Astrocyte (in vitro differentiated cells and primary cell): ENCODE data around the gene ERC1. TPM values are rescaled to one million over a fixed set of nuclear protein-coding genes. Genes with fewer than 3 reads are reported as not detected.

Source experiments
- DNase-seq: peaks from one replicate; pipeline ENCODE4 v3.0.0-alpha.2; 2010; ENCODE audit warnings: low read depth
- FAIRE-seq: peaks from 2 replicates; lab custom pipeline; 2011; peaks lifted over from hg19 to GRCh38; lab: Jason Lieb, UNC
- H2AFZ ChIP-seq: 2 replicates; pipeline ENCODE4 v1.6.0; 2012; ENCODE audit warnings: low read depth, low read length, inconsistent platforms
- H3K27ac ChIP-seq: 2 replicates; pipeline ENCODE4 v1.5.1; 2011; ENCODE audit warnings: low read depth, low read length, inconsistent platforms
- H3K27me3 ChIP-seq: 2 replicates; pipeline ENCODE4 v1.6.0; 2011; ENCODE audit warnings: low read length, inconsistent platforms; ENCODE audit not compliant: insufficient read depth
- H3K36me3 ChIP-seq: 2 replicates; pipeline ENCODE4 v1.5.1; 2011; ENCODE audit warnings: low read length, inconsistent platforms; ENCODE audit not compliant: insufficient read depth
- H3K4me1 ChIP-seq: 2 replicates; pipeline ENCODE4 v1.5.1; 2011; ENCODE audit warnings: low read length, inconsistent platforms; ENCODE audit not compliant: insufficient read depth
- H3K4me2 ChIP-seq: 2 replicates; pipeline ENCODE4 v1.6.0; 2012; ENCODE audit warnings: low read length, inconsistent platforms
- H3K4me3 ChIP-seq: 2 replicates; pipeline ENCODE4 v1.5.1; 2011; ENCODE audit warnings: low read depth, mild to moderate bottlenecking, low read length, inconsistent platforms; ENCODE audit not compliant: insufficient read depth
- H3K79me2 ChIP-seq: 2 replicates; pipeline ENCODE4 v1.6.0; 2012; ENCODE audit warnings: mild to moderate bottlenecking, low read length, inconsistent platforms; ENCODE audit not compliant: insufficient read depth
- H3K9ac ChIP-seq: 2 replicates; pipeline ENCODE4 v1.6.0; 2012; ENCODE audit warnings: mild to moderate bottlenecking, low read length, inconsistent platforms
- H3K9me3 ChIP-seq: 2 replicates; pipeline ENCODE4 v1.5.1; 2012; ENCODE audit warnings: low read depth, mild to moderate bottlenecking, low read length, inconsistent platforms; ENCODE audit not compliant: insufficient read depth
- H4K20me1 ChIP-seq: 2 replicates; pipeline ENCODE4 v1.6.0; 2012; ENCODE audit warnings: low read length, inconsistent platforms; ENCODE audit not compliant: insufficient read depth
- H3K27ac Mint-ChIP-seq: one replicate; pipeline ENCODE4 v1.8.0; 2021; ENCODE audit warnings: mild to moderate bottlenecking, mixed read lengths; ENCODE audit not compliant: unreplicated experiment
- H3K27me3 Mint-ChIP-seq: one replicate; pipeline ENCODE4 v1.8.0; 2021; ENCODE audit warnings: low read depth, mixed read lengths; ENCODE audit not compliant: unreplicated experiment
- H3K36me3 Mint-ChIP-seq: one replicate; pipeline ENCODE4 v1.8.0; 2021; ENCODE audit warnings: low read depth, mixed read lengths; ENCODE audit not compliant: unreplicated experiment
- H3K4me1 Mint-ChIP-seq: one replicate; pipeline ENCODE4 v1.8.0; 2021; ENCODE audit warnings: low read depth, mixed read lengths; ENCODE audit not compliant: unreplicated experiment
- H3K4me3 Mint-ChIP-seq: one replicate; pipeline ENCODE4 v1.8.0; 2021; ENCODE audit warnings: mild to moderate bottlenecking, moderate library complexity, mixed read lengths; ENCODE audit not compliant: unreplicated experiment
- H3K9me3 Mint-ChIP-seq: one replicate; pipeline ENCODE4 v1.8.0; 2021; ENCODE audit warnings: mild to moderate bottlenecking, mixed read lengths; ENCODE audit not compliant: unreplicated experiment
- EZH2 ChIP-seq: IDR thresholded peaks from 2 replicates; pipeline ENCODE4 v1.6.1; 2012; ENCODE audit warnings: mild to moderate bottlenecking, low read length, inconsistent platforms; ENCODE audit not compliant: insufficient read depth
- total RNA-seq: library from RNA; stranded (reverse); gene quantifications from 2 replicates; pipeline ENCODE4 v1.2.1, GENCODE V29; 2021
- TF ChIP-seq, protein P1 (sequence below): IDR thresholded peaks from 2 replicates; pipeline ENCODE4 v1.5.1; 2011; ENCODE audit warnings: low read depth, mild to moderate bottlenecking, inconsistent platforms, low read length, moderate library complexity; ENCODE audit not compliant: insufficient read depth

ERC1 gene
- total RNA-seq, 1 donor from 2014 or later: 67.1 TPM

GRCh38 chr12:1350934-1351240, 359.9 kb downstream of the ERC1 start:
- Histone ChIP-seq H2AFZ (no peak overlapping the region), H3K27ac (peak overlapping the region; percentile 69), H4K20me1 (no peaks in the 10 kb centered on the region), H3K27me3 (no peaks in the 10 kb centered on the region), H3K4me1 (peaks cover 15% of the 10 kb centered on the region), H3K4me3 (no peak overlapping the region), H3K9me3 (no peaks in the 10 kb centered on the region), H3K4me2 (no peak overlapping the region), H3K36me3 (no peaks in the 10 kb centered on the region), H3K9ac (peak overlapping the region; percentile 8), H3K79me2 (no peaks in the 10 kb centered on the region)
- TF ChIP-seq, protein P1, sequence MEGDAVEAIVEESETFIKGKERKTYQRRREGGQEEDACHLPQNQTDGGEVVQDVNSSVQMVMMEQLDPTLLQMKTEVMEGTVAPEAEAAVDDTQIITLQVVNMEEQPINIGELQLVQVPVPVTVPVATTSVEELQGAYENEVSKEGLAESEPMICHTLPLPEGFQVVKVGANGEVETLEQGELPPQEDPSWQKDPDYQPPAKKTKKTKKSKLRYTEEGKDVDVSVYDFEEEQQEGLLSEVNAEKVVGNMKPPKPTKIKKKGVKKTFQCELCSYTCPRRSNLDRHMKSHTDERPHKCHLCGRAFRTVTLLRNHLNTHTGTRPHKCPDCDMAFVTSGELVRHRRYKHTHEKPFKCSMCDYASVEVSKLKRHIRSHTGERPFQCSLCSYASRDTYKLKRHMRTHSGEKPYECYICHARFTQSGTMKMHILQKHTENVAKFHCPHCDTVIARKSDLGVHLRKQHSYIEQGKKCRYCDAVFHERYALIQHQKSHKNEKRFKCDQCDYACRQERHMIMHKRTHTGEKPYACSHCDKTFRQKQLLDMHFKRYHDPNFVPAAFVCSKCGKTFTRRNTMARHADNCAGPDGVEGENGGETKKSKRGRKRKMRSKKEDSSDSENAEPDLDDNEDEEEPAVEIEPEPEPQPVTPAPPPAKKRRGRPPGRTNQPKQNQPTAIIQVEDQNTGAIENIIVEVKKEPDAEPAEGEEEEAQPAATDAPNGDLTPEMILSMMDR: no peak
- TF ChIP-seq EZH2: no peak
- Mint-ChIP-seq H3K4me1 (peaks cover 33% of the 10 kb centered on the region), H3K36me3 (peaks cover 3% of the 10 kb centered on the region), H3K4me3 (no peak overlapping the region), H3K9me3 (no peaks in the 10 kb centered on the region), H3K27me3 (no peaks in the 10 kb centered on the region), H3K27ac (peak overlapping the region; percentile 98)
- FAIRE-seq (no peak), DNase-seq (no peak)

DNA sequence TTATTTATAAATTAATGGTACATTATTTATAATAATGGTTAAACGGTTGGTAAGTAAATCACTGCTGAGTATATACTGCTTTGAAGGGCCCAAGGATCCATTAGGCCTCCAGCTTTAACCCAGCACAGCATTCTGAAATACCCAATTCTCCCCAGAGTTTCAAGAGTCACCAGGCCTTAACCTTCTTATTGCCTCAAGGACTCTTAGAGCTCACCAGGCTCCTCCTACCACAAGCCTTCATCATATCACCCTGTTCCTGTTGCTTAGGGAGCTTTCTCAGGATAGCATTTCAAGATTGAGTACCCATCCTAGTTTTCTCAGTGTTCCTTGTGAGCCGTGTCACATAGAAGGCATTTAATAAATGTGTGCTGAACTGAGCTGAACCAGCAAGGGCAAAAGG, 360.9 kb downstream of the ERC1 start:
- peaks cover 19% of the 10 kb centered on the region for H3K4me1 ChIP-seq
- Mint-ChIP-seq H3K27ac (peak overlapping the region; percentile 29), H3K27me3 (no peaks in the 10 kb centered on the region), H3K4me3 (no peak overlapping the region), H3K36me3 (peaks cover 2% of the 10 kb centered on the region), H3K4me1 (peaks cover 35% of the 10 kb centered on the region), H3K9me3 (no peaks in the 10 kb centered on the region)
- TF ChIP-seq EZH2: no peak
- TF ChIP-seq, protein P1: no peak
- H3K27ac ChIP-seq: no peak overlapping the region
- H4K20me1 ChIP-seq: no peaks in the 10 kb centered on the region
- H3K9ac ChIP-seq: no peak overlapping the region
- no peaks in the 10 kb centered on the region for H3K9me3 ChIP-seq
- DNase-seq (no peak), FAIRE-seq (no peak)
- no peaks in the 10 kb centered on the region for H3K36me3 ChIP-seq
- H3K4me2 ChIP-seq: no peak overlapping the region
- no peaks in the 10 kb centered on the region for H3K27me3 ChIP-seq
- no peak overlapping the region for H2AFZ ChIP-seq
- no peak overlapping the region for H3K4me3 ChIP-seq
- no peaks in the 10 kb centered on the region for H3K79me2 ChIP-seq

- no peak overlapping the region for H3K9ac ChIP-seq
- no peaks in the 10 kb centered on the region for H3K9me3 ChIP-seq
- Mint-ChIP-seq H3K4me3 (no peak overlapping the region), H3K27ac (no peak overlapping the region), H3K36me3 (no peaks in the 10 kb centered on the region), H3K4me1 (peaks cover 51% of the 10 kb centered on the region), H3K9me3 (no peaks in the 10 kb centered on the region), H3K27me3 (no peaks in the 10 kb centered on the region)
- no peaks in the 10 kb centered on the region for H4K20me1 ChIP-seq
- no peaks in the 10 kb centered on the region for H3K27me3 ChIP-seq
- TF ChIP-seq EZH2: no peak
- TF ChIP-seq, protein P1: no peak
- H2AFZ ChIP-seq: no peak overlapping the region
- peaks cover 24% of the 10 kb centered on the region for H3K4me1 ChIP-seq
- no peaks in the 10 kb centered on the region for H3K36me3 ChIP-seq
- no peak overlapping the region for H3K27ac ChIP-seq
- H3K4me2 ChIP-seq: no peak overlapping the region
- FAIRE-seq (no peak), DNase-seq (no peak)
- H3K4me3 ChIP-seq: no peak overlapping the region
- no peaks in the 10 kb centered on the region for H3K79me2 ChIP-seq
Measured at GRCh38 chr12:1353451-1353850, 362.4 kb downstream of the ERC1 start.
